K562 (cell line): ENCODE results near the gene BANP. TPM values are rescaled to one million over a fixed set of nuclear protein-coding genes. Genes with fewer than 3 reads are reported as not detected.

ENCODE experiments used
- ATAC-seq: fragments of 200-7000 bp; cut with Tn5 transposase; 3 replicates; pipeline ENCODE4 v1.9.1; 2020; ENCODE audit warnings: moderate library complexity
- BruUV-seq: library from RNA; stranded (reverse); fragments of 400-500 nt; replicated peaks from 2 replicates; lab custom pipeline; 2021; lab: Mats Ljungman, UMichigan
- CTCF ChIA-PET: fragments of 300-600 bp; formaldehyde crosslinking; extraction: SDS; loops from one replicate; lab custom pipeline; 2021; ENCODE audit warnings: low intra/inter-chr PET ratio; lab: Yijun Ruan, JAX
- POLR2A ChIA-PET: fragments of 300-600, 350-650 bp; sonication (Branson Sonifier 250); formaldehyde crosslinking; extraction: SDS; loops from one replicate; lab custom pipeline; 2021; ENCODE audit warnings: antibody characterized with exemption, inconsistent platforms; lab: Yijun Ruan, JAX
- DNase-seq, 4 experiments: peaks; one replicate each; pipeline versions ENCODE4 v3.0.0 to v3.0.0-alpha.2; 2011 to 2018; ENCODE audit warnings: low spot score in 3 of 4, mixed read lengths in 3 of 4; ENCODE audit errors: extremely low read depth in 1 of 4
- FAIRE-seq: peaks from 2 replicates; lab custom pipeline; 2011; peaks lifted over from hg19 to GRCh38; lab: Jason Lieb, UNC
- H2AFZ ChIP-seq: 2 replicates; pipeline ENCODE4 v1.6.0; 2011; ENCODE audit warnings: low read depth, low read length, control low read depth, inconsistent platforms
- H3K27ac ChIP-seq: fragments of 200-600 bp; 3 replicates; pipeline ENCODE4 v1.8.0; 2011; ENCODE audit warnings: low read depth, mild to moderate bottlenecking, control low read depth, inconsistent platforms, low read length, moderate library complexity, mixed read lengths; ENCODE audit errors: extremely low read depth
- H3K27me3 ChIP-seq, 2 experiments: fragments of 300-600 bp in 1 of 2; 2 replicates in 1 of 2; 3 replicates in 1 of 2; pipeline versions ENCODE4 v1.6.0 to v1.8.0; 2011; ENCODE audit warnings: inconsistent platforms in 2 of 2, low read length in 2 of 2, mild to moderate bottlenecking in 1 of 2, mixed read lengths in 1 of 2, moderate library complexity in 1 of 2; ENCODE audit not compliant: control insufficient read depth in 2 of 2, insufficient read depth in 2 of 2
- H3K36me3 ChIP-seq: fragments of 300-600 bp; 3 replicates; pipeline ENCODE4 v1.8.0; 2011; ENCODE audit warnings: mild to moderate bottlenecking, low read length, inconsistent platforms; ENCODE audit not compliant: control insufficient read depth, insufficient read depth
- H3K4me1 ChIP-seq, 2 experiments: fragments of 200-600 bp in 1 of 2; replicated peaks in 1 of 2; 2 replicates in 1 of 2; 3 replicates in 1 of 2; pipeline versions ENCODE4 v1.5.1 to v1.8.0; 2011; ENCODE audit warnings: inconsistent platforms in 2 of 2, low read length in 2 of 2, mild to moderate bottlenecking in 1 of 2, mixed read lengths in 1 of 2, moderate library complexity in 1 of 2; ENCODE audit not compliant: control insufficient read depth in 2 of 2, insufficient read depth in 2 of 2
- H3K4me2 ChIP-seq: 2 replicates; pipeline ENCODE4 v1.6.1; 2011; ENCODE audit warnings: low read length, control low read depth, inconsistent platforms, mixed read lengths; ENCODE audit not compliant: insufficient read depth
- H3K4me3 ChIP-seq: fragments of 200-600 bp; sonication (generic), shearing (Covaris generic); 2 replicates; pipeline ENCODE4 v1.5.1; 2016; ENCODE audit warnings: control low read depth, inconsistent platforms
- H3K79me2 ChIP-seq: fragments of 200-600 bp; 3 replicates; pipeline ENCODE4 v1.8.0; 2011; ENCODE audit warnings: low read length, inconsistent platforms; ENCODE audit not compliant: control insufficient read depth, insufficient read depth
- H3K9ac ChIP-seq, 2 experiments: 2 replicates each; pipeline versions ENCODE4 v1.6.0 to v1.6.1; 2011; ENCODE audit warnings: low read depth in 2 of 2, low read length in 2 of 2, control low read depth in 1 of 2, inconsistent platforms in 1 of 2, mild to moderate bottlenecking in 1 of 2, mixed read lengths in 1 of 2; ENCODE audit not compliant: insufficient read depth in 1 of 2
- H3K9me1 ChIP-seq: one replicate; pipeline ENCODE4 v1.6.0; 2011; ENCODE audit warnings: inconsistent platforms, mild to moderate bottlenecking, low read length, moderate library complexity; ENCODE audit not compliant: control insufficient read depth, insufficient read depth
- H3K9me3 ChIP-seq: replicated peaks from 2 replicates; pipeline ENCODE4 v1.5.1; 2011; ENCODE audit warnings: low read depth, low read length, inconsistent platforms; ENCODE audit not compliant: control insufficient read depth, insufficient read depth
- H4K20me1 ChIP-seq: replicated peaks from 2 replicates; pipeline ENCODE4 v1.6.1; 2011; ENCODE audit warnings: low read length, inconsistent platforms, mixed read lengths; ENCODE audit not compliant: control insufficient read depth, insufficient read depth
- AFF1 ChIP-seq, 2 experiments: fragments of 450-650 bp; IDR thresholded peaks; 2 replicates each; pipeline ENCODE4 v1.6.1; 2018; ENCODE audit warnings: mild to moderate bottlenecking in 2 of 2, low read depth in 1 of 2; ENCODE audit not compliant: partially characterized antibody in 2 of 2
- JUNB ChIP-seq: fragments of 450-650 bp; formaldehyde crosslinking; conservative IDR thresholded peaks from 2 replicates; pipeline ENCODE4 v1.4.0; 2020; ENCODE audit warnings: mild to moderate bottlenecking
- WGBS: fragments of 100-300 bp; shearing (Covaris generic); methylation state at CpG from one replicate; pipeline ENCODE4 v1.1.6; 2016; ENCODE audit warnings: low coverage, mixed read lengths; ENCODE audit not compliant: insufficient coverage; ENCODE audit errors: missing lambda C conversion rate; 5-methylcytosine and 5-hydroxymethylcytosine counted together
- in situ Hi-C: fragments of 300-500 bp; cut with MboI; formaldehyde crosslinking; loops from 4 replicates; pipeline ENCODE4 v1.15.0; 2018; ENCODE audit warnings: inconsistent platforms, mixed read lengths
- intact Hi-C: fragments of 100-400 bp; cut with micrococcal nuclease; formaldehyde crosslinking; loops from 2 replicates; pipeline ENCODE4 v1.14.2; 2022
- polyA plus RNA-seq, 8 experiments: library from polyadenylated mRNA; depleted of rRNA in 4 of 8; stranded (reverse) in 5 of 8; unstranded in 3 of 8; fragments of >200 nt; fragmentation: Nextera tagmentation in 2 of 8; fragmentation: Illumina TruSeq in 1 of 8; extraction: Ambion mirVana in 2 of 8; extraction: Trizol in 1 of 8; gene quantifications; 2 replicates each; pipeline versions ENCODE4 v1.2.1 to v1.2.3, GENCODE V29; 2011 to 2014; ENCODE audit warnings: inconsistent platforms in 1 of 8, missing spikeins in 1 of 8
- total RNA-seq, 7 experiments: library from RNA; depleted of rRNA in 6 of 7; stranded (reverse); fragments of >200 nt in 6 of 7; fragmentation: Illumina TruSeq in 2 of 7; extraction: Trizol in 2 of 7; gene quantifications; 2 replicates each; pipeline versions ENCODE4 v1.2.1 to v1.2.3, GENCODE V29; 2011 to 2021; ENCODE audit warnings: low replicate concordance in 1 of 7

The BANP gene
- total and polyA plus RNA-seq, 9 of the 15 experiments (the other 6 are each of a cell fraction or from before 2014, with no cell fraction given) = 4.6 to 22.1 (median 15.6) TPM

GRCh38 chr16:88016964-88017363 is 65.7 kb downstream of the BANP start:
- Histone ChIP-seq H3K36me3 (no peaks in the 10 kb centered on the region), H4K20me1 (no peaks in the 10 kb centered on the region), H3K4me3 (no peak overlapping the region), H2AFZ (no peak overlapping the region), H3K4me1 (peaks cover 0 to 26% of the 10 kb centered on the region in 2 experiments; a peak in 2 of 5 replicates), H3K9me1 (peaks cover 2% of the 10 kb centered on the region), H3K79me2 (no peaks in the 10 kb centered on the region), H3K27me3 (no peaks in the 10 kb centered on the region), H3K27ac (no peak overlapping the region), H3K4me2 (no peak overlapping the region), H3K9me3 (no peaks in the 10 kb centered on the region), H3K9ac (no peak overlapping the region)
- BruUV-seq = no TSS peak
- ChIA-PET CTCF (no interaction called here), POLR2A (interaction anchor here (0.6 kb wide), 1 partner anchor 184 kb away, joined by 3 read pairs; no protein-coding TSS in a partner anchor)
- DNase-seq (no peak), FAIRE-seq (no peak), ATAC-seq (no peak)
- TF ChIP-seq AFF1 (IDR thresholded peaks at IDR 0.05; ENCODE audit: low read depth in 1 of 2, partially characterized antibody in 2 of 2) = no peak
- TF ChIP-seq JUNB (CRISPR knock-in tag) = no peak
- intact Hi-C loops = no loop called here
- 79% methylated on average over 9 of the region's 11 CpGs for WGBS
- in situ Hi-C loops = no loop called here
